ENCODE data around the gene UROD.
"Not testable (repeated sequence)": the region's sequence is repeated elsewhere in the genome, so short reads cannot be mapped to it uniquely, and the experiment has no call there.

The UROD gene

DNA sequence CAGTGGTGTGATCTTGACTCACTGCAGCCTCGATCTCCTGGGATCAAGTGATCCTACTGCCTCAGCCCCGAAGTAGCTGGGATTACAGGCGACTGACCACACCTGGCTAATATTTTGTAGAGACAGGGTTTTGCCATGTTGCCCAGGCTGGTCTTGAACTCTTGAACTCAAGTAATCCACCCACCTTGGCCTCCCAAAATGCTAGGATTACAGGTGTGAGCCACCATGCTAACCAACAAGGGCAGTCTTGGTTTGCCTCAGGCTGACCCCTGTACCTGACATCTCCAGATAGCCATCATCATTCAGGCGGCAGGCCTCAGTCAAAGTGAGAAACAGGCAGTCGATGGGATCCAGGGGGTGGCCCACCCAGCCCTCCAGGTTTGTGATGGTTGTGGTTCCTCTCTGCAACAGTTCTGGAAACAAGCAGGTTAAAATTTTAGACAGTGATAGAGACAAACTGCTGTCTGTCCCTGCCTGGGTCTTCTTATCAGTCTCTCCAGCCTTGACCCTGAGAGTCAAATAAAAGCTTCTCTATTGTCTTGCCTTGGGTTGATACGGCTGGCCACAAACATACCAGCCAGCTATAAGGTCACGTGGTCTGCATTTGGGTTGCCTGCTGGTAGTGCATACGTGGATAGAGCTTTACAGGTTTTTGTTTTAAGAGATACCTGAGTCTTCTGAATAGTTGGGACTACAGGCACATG is 26.8 kb downstream of the UROD start:
- no peak for DNase-seq (ENCODE audit: low read depth)

GRCh38 chr1:45040297-45040696 is 28.2 kb downstream of the UROD start:
- DNase-seq (ENCODE audit: low read depth): no peak

GRCh38 chr1:45043094-45043493 is 31.0 kb downstream of the UROD start:
- no peak for DNase-seq (ENCODE audit: low read depth)

GRCh38 chr1:45044916-45045315 is 32.9 kb downstream of the UROD start:
- DNase-seq (ENCODE audit: low read depth): no peak

DNA sequence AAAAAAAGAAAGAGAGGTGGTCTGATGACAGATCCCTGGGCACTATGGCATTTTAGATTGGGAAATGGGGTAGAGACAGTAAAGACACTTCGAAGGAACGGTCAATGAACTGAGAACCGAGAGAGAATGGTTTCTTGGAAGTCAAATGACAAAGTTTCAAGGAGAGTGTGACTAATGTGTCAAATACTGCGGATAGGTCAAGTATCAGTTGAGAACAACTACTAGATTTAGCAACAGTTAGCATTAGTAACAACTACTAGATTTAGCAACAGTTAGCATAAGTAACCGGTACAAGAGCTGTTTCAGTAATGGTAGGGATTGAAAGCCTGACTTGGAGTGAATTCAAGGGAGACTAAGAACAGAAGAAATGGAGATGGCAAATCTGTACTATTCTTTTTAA is 35.0 kb downstream of the UROD start:
- no peak for DNase-seq (ENCODE audit: low read depth)

- no peak for DNase-seq (ENCODE audit: low read depth)
Observed at GRCh38 chr1:45051005-45051772, 39.1 kb downstream of the UROD start.

DNA sequence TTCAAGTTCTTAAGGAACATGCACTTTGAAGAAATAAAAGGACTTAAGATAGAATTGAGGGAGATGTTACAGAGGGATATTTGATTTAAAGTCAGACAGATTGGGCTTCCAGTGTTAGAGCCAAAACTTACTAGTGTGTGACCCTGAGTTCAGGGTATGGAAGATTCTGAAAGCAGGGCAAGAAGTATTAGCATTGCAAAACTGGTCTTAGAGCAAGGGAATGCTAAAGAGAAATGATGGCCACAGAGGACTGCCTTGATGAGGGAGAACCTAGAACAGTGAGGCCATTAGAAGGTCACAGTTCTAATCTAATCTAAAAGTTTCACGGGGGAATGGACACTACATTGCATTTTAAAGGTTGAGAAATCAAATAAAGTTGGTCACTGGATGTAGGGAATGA is 45.5 kb downstream of the UROD start:
- DNase-seq (ENCODE audit: low read depth): no peak

DNA sequence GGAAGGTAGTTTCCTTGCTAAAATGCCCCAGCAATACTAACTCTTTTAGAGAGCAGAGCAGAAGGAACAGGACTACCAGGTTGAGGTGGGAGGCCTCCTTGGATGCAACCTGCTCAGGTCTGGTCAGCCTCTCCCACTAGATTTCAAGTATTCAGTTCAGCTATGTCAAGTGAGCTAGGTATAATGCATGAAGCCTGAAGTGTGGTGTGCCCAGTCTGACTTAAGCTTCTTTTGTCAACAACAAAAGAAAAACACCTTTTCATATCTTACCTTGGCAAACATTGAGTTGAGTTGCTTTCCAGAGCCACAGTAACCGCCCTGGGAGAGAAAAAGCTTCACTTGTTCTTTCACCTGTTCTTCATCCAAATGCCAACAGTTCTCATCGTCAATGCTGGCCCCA is 47.8 kb downstream of the UROD start:
- DNase-seq (ENCODE audit: low read depth): no peak

- DNase-seq (ENCODE audit: low read depth): not testable (repeated sequence)
Observed at GRCh38 chr1:45062463-45062862, 50.4 kb downstream of the UROD start.

GRCh38 chr1:45065083-45065482 is 53.0 kb downstream of the UROD start:
- DNase-seq (ENCODE audit: low read depth): no peak

All from GM04504 (cell line).